Amygdala (tissue), 56 donors: ENCODE data around the gene KDM1A.
"Not testable (repeated sequence)": the region's sequence is repeated elsewhere in the genome, so short reads cannot be mapped to it uniquely, and the experiment has no call there.

Experiments
- DNase-seq, 56 donors: peaks; one replicate each; lab custom pipeline; 2025; lab: John Stamatoyannopoulos, UW

KDM1A gene

DNA sequence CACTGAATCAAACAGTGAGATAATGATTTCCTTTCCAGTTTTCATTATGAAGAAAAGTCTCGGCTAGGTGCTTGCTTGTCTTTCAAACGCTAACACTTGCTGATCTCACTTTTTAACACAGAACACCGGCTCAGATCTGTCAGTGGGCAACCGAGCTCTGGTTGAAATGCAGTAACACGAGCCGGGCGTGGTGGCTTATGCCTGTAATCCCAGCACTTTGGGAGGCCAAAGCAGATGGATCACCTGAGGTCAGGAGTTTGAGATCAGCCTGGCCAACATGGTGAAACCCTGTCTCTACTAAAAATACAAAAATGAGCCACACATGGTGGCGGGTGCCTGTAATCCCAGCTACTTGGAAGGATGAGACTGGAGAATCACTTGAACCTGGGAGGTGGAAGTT is 9.2 kb upstream of the KDM1A start:
- not testable (repeated sequence) for DNase-seq

DNA sequence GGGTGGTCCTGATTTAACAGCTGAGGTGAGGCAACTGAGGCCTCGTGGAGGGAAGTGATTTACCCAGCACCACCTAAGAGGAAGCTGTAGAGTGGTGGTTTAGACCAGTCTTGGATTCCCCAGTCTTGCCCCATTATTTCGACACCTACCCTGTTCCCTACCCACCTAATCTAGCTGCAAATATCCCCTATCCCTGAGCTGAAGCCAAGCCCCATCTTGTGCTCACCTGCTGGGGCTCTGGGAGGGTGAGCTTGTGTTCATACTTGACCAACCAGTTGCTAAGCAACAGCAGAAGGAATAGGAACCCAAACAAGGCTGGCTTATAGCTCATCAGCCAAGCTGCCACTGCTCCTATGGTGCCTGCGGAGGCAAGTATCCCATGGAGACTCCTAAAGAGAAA is 5.6 kb upstream of the KDM1A start:
- peak in 6 of 56 donors; percentile 3 to 10 (median 6) for DNase-seq

DNA sequence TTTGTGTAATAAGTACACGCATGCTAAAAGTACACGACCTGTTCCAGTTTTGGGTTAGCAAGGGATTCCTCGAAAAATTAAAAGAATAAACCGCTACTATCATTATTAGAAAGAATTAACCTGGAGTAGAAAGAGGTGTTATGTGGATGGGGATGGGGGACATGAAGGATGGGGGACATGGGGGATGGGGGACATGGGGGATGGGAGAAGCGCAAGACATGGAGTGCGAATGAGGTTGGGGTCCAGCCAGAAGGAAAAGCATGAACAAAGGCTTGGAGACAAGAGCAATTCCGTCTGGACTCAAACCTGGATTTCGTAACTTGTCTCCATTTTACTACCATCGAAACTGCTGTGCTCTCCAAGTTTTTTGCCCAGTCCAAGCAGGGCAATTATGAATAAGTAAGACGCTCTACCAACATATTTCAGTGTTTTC is 591 bp upstream of the KDM1A start:
- DNase-seq: no peak

DNA sequence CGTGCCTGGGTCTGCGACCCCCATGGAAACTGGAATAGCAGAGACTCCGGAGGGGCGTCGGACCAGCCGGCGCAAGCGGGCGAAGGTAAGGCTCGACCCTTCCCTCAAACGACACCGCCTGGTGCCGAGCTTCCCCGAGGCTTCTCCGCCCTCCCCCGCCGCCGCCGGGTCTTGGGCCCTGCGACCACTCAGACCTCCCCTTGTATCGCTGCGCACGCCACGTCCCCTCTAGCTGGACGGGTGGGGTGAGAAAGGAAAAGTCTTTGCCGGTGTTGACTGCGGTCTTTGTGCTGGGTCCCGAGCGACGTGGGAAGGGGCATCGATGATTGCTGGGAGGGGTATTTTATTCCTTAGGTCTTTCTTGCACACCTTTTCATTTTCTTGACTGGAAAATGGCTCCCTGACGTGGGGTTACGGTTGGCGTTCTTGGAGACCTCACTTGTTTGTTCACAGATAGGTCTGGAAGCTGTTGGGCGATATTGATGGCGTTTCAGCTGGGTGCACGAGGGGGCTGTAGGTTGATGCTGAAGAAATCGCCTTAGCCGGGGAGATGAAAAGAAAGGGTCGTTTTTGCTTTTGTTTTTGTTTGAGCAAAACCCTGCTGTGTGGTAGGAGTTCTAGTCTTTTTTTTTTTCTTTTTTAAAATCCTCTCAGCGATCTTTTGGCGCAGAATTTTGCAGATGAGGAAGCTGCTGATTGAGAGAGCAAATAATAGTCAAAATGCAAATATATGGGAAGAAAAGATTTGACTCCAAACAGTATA is 776 bp downstream of the KDM1A start:
- DNase-seq: peak in 20 of 56 donors; percentile 5 to 50 (median 25)

DNA sequence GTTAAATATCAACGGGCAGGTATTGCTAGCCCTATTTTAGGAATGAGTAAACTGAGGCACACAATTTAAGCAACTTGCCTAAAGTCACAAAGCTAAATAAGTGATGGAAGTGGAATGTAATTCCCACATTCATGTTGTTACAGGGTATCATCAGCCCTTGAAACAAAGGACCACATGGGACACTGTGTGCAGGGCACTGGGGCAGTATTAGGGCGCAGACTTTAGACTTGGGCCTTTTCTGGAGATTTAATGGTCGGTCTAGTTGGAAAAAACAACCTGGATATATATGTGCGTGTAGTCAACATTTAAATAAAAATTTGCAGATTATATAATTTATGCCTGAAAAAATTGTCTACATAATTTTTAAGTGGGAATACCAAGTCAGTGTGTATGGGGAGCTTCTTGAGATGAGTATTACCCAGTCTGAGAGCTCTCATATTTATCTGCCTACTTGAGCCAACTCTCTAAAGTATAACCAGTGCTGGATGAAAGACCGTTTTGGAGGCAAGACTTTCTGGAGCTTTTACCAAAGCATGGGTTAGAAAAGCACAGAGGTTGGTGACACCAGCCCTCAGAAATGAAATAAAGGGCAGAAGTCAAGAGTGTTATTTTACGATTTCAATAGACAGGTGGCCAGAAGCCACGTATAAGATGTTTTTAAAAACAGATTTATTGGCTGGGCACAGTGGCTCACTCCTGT is 1.6 kb downstream of the KDM1A start:
- no peak for DNase-seq

DNA sequence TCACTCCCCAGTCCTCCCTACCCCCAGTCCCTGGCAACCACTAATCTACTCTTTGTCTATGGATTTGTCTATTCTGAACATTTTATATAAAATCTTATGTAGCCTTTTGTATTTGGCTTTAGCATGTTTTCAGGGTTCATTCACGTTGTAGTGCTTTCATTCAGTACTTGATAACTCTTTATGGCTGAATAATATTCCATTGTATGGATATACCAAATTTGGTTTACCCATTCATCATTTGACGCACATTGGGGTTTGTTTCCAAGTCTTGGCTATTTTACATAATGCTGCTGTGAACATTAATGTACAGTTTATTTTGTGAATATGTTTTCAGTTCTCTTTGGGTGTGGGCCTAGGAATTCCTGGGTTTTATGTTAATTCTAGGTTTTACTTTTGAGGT is 2.6 kb downstream of the KDM1A start:
- no peak for DNase-seq

DNA sequence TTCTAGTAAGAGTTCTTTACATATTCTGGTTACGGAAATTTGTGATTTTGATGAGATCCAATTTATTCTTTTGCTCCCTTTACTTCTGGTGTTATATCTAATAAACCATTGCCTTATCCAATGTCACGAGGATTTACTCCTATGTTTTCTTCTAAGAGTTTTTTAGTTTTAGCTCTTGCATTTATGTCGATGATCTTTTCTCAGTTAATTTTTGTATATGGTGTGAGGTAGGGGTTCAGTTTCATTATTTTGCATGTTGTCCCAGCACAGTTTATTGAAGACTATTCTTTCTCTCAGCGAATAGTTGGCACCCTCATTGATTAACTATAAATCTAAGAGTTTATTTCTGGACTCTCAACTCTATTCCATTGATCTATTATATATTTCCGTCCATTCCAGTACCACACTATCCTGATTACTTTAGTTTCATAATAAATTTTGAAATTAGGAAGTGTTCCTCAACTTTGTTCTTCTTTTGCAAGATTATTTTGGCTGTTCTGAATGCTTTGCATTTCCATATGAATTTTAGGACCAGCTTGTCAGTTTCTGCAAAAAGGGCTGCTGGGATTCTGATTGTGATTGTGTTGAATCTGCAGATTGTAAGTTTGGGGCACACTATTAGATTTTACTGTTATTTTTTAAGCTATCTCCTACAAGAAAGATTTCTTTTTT is 4.0 kb downstream of the KDM1A start:
- DNase-seq: no peak

DNA sequence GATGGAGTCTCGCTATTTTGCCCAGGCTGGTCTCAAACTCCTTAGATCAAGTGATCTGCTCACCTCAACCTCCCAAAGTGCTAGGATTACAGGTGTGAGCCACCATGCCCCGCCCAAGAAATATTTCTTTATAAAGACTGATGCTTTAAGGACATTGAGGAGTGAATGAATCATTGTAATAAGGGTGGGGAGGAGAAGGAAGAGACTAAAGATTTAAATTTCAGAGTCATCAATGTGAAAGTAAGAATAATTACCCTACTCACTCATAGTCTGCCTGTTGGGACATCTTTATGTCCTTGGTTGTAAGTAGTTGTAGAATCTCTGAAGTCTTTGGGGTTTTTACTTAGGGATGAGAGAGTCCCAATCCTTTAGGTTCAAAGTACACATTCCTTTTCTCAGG is 7.3 kb downstream of the KDM1A start:
- DNase-seq: no peak

DNA sequence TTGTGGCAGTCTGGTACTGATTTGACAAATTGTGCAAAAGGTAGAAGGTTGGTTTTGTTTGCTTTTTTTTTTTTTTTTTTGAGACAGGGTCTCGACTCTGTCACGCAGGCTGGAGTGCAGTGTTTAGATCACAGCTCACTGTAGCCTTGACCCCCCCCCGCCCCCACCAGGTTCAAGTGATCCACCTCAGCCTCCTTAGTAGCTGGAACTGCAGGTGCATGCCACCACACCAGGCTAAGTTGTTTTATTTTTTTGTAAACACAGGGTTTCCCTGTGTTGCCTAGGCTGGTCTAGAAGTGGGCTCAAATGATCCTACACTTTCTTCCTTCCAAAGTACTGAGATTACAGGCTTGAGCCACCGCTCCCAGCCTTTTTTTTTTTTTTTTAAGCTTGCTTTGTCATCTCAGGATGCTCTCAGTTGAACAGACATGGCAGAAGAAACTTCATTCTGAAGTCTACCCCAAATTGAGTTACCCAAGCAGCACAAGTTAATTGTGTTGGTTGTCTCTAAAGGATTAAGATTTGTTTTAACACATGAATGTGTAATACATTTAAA is 8.2 kb downstream of the KDM1A start:
- no peak for DNase-seq

DNA sequence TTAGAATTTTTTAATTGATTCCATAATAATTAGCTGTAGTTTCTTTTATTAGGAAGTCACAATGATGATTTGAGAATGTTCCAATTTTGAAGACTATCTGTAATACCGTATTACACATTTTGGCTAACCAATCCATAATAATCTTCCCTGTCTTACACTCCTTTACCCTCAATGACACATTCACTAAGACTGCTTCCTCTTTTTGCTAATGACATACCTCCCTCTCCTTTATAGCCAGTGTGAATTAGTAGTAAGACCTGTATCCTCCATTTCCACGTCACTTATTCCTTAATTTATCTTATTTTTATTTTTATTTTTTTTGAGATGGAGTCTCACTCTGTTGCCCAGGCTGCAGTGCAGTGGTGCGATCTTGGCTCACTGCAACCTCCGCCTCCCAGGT is 10.1 kb downstream of the KDM1A start:
- DNase-seq: no peak

DNA sequence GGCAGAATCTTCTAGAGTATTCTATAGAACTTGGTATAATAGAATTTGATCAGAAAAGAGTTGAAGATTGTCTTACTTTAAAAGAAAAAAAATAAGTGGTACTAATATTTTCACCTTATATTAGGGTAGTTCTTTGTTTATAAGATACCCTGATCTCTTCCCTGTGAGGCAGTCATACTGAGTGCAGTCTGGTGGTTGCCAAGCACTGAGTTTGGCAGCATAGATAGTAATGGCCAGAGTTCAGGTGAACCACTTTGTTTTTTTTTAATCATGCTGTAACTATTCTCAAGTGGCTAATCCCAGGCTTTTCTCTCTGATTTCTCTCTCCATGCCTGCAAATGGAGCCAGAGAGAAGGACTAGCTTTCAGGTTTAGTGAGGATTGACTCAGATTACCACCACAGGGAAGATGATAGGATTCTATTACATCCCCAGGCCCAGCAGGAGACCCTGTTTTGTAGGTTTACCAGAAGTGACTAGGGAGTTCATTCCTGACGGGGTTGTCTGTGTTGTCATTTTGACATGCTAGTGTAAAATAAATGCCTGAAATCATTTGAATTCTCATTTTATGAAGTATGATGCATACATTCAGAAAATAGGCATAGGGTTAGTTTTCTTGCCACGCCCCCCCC is 16.7 kb downstream of the KDM1A start:
- DNase-seq: no peak

DNA sequence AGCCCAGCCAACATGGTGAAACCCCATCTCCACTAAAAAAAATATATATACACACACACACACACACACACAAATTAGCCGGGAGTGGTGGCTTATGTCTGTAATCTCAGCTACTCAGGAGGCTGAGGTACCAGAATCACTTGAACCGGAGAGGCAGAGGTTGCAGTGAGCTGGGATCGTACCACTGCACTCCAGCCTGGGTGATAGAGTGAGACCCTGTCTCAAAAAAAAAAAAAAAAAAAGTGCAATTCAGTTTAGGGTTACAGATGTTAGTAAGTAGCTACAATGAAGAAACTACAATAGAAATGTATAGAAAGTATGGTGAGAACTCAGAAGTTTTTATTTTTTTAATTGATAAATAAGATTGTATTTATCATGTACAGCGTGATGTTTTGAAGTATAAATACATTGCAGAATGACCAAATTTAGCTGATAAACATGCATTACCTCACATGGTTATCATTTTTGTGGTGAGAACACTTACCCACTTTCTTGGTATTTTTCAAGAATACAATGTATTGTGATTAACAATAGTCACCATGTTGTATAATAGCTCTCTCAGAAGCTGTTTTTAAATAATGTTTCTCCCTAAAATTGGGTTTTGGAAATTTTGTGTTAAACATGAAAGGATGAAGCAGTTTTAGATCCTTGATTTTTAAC is 17.9 kb downstream of the KDM1A start:
- no peak for DNase-seq

DNA sequence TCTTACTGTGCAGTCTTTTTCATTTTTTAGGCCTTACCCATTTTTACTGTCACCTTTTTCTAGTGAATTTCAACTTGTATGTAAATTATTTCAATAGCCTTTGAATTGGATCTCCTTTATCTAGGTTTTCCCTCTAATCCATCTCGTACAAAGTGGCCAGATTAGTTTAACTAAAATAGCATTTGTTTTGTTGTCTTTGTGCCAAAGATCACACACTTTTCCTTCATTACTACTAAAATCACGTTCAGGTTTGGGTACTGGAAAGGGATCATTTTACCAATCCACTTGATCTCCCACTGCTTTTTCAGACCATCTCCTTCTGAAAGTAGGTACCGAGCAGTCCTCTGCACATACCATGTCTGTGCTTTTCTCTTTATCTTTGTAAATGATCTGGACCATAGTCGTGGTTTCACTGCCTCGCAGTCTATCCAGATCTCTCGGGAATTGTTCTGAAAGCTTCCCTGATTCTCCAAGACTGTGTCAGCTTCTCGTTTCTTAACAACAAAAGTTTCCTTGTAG is 20.1 kb downstream of the KDM1A start:
- DNase-seq: no peak

DNA sequence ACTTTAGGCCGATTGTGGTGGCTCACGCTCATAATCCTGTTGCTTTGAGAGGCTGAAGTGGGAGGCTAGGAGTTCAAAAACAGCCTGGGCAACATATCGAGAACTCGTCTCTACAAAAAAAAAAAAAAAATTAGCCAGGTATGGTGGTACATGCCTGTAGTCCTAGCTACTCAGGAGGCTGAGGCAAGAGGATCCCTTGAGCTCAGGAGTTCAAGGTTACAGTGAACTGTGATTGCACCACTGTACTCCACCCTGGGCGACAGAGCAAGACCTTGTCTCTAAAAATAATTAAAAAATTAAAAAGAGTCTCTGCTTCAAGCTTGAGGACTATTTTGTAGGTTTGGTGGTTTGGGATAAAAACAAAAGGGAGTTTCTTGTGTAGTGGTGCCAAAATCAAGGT is 21.2 kb downstream of the KDM1A start:
- DNase-seq: no peak

DNA sequence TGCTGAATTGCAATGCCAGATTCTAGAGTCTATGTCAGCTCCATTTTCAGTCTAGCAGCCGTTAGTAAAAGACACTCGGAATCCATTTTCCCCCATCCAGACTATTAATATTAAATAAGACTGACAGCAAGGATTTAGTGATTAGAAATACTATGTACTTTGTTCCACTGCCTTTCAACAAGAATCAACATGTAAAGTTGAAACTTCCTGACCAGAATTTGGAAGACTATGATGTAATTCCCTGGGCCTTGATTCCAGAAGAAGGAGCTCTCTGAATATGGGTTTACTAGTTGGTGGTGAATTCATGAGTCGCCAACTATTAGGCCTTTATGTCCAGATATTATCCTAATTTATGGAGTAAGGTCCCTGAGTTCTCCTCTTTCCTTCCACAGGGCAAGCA is 24.8 kb downstream of the KDM1A start:
- no peak for DNase-seq

DNA sequence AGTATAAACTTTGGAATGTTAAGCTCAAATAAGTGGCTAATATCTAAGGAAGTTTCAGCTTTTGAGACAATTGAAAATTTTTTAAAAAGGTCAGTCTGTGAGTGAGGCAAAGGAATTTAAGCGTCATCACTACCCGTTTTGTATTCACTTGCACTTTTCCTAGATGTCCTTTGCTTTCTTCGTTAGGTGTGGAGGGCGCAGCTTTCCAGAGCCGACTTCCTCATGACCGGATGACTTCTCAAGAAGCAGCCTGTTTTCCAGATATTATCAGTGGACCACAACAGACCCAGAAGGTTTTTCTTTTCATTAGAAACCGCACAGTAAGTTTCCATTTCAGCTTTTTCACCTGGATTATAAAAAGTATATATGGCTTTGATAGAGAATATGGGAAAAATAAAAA is 30.9 kb downstream of the KDM1A start:
- DNase-seq: no peak

DNA sequence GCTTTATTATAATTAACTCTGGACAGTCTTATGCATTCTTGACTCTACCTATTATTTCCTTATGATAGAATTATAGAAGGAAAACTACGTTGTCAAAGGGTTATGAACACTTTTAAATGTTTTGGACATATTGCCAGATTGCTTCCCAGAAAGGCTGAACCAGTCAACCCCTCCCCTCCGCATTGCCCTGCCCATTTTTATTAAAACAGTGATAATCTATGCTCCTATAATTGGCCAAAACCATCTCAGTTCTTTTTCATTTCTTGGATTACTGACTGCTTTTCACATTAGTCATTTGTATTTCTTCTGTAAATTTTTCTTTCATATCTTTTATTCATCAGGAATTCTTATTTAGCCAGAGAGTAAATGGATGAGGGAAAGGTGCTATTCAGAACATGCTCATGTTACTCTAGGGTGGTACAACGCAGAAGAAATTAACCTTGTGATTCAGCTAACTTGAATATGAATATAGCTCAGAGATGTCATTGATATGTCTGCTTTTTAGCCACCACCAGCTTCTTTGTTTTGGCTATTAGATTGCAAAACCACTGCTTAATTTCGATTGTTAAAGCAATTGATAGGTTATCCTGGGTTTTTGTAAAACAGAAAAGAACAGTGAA is 32.1 kb downstream of the KDM1A start:
- DNase-seq: no peak

DNA sequence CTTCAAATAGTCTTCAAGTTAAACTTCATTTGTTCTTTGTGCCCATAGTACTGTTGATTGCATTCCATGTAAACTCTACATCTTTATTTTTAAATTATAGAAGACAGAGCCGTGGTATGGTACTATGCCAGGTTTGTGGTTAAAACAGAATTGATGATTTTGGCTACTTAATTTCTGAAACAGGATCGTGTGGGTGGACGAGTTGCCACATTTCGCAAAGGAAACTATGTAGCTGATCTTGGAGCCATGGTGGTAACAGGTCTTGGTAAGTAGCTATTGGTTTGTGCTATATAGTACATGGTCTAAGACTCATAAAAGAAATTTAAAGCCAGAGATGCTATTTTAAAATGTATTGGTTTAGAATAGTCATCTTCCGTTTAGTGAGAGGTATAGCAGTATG is 38.0 kb downstream of the KDM1A start:
- no peak for DNase-seq

DNA sequence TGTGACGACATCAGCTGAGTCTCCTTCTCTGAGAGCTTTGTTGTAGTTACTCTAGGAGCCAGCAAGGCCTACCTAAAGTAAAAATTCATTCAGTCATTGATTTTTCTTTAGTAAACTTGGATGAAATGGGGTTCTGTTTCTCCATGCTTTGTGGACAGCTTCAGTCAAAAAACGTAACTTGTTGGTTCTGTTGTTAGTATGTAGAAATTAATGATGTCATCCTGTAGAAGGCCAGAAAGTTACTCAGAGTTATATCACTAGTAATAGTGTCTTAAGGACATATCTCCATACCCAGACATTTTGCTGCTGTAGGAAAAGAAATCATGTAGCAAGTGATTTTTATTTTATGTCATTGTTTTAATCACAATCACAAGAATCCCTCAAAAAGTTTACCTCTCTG is 43.0 kb downstream of the KDM1A start:
- no peak for DNase-seq

DNA sequence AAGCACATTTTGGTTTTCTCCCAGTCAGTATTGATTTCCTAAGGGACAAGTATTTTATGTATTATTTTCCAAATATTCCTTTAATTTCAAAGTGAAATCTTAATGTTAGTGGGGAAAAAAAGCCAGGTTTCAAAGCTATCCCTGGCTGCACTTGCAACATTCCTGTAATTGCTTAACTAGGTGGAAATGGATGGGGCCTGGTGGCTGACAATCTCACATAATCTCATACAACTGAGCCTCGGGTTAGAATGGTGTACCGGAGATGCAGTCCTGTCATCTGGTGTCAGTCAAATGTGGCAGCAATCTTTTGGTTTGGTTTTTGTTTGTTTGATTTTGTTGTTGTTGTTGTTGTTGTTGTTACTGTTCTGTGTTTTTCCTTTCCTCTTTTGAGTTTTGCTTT is 46.1 kb downstream of the KDM1A start:
- DNase-seq: no peak
